Tibial nerve (tissue), 3 donors: ENCODE data around the gene DPP10.

Experiments
- CTCF ChIP-seq, 5 experiments: fragments of 200-600 bp in 3 of 5; fragments of 450-650 bp in 2 of 5; sonication (generic) in 3 of 5; IDR thresholded peaks; one replicate each; pipeline ENCODE4 v1.5.1; 2016 to 2019; ENCODE audit warnings: antibody characterized with exemption in 5 of 5, mild to moderate bottlenecking in 3 of 5, moderate library complexity in 2 of 5
- POLR2A ChIP-seq, 2 donors: fragments of 450-650 bp; IDR thresholded peaks; one replicate each; pipeline ENCODE4 v1.6.1; 2017; ENCODE audit warnings: antibody characterized with exemption in 2 of 2, mild to moderate bottlenecking in 2 of 2, moderate library complexity in 2 of 2

DNA sequence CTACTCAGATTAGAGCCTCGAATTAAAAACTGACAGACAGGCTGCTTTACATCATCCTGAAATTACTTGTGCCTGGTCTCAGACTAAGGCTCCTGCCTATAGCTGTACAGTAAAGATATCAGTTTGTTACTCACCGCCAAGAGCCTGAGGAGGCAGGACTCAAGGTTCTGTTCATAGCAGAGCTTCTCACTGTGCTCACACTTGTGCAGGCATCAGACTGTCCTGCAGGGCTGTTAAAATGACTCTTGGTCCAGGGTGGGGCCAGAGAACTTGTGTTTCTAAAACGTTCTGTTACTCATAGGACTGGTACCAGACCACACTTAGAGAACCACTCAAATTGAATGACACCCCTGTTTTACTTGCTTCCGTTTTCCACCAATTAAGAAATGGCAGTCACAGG is 310.0 kb downstream of the DPP10 start:
- TF ChIP-seq CTCF (IDR thresholded peaks at IDR 0.05) = no peak
- TF ChIP-seq POLR2A (IDR thresholded peaks at IDR 0.05) = no peak
